Sigmoid colon (tissue), 7 donors: ENCODE results near the gene ADAMTS2. TPM values are rescaled to one million over a fixed set of nuclear protein-coding genes. Genes with fewer than 3 reads are reported as not detected.

Source experiments
- DNase-seq: peaks from one replicate; pipeline ENCODE4 v3.0.0-alpha.2; 2019
- H3K27ac ChIP-seq, 4 donors: fragments of 200-600 bp; sonication (generic); one replicate each; pipeline ENCODE4 v1.5.1; 2016 to 2019; ENCODE audit warnings: mild to moderate bottlenecking in 1 of 4
- H3K27me3 ChIP-seq, 3 donors: fragments of 200-600 bp; sonication (generic); one replicate each; pipeline ENCODE4 v1.5.1; 2019; ENCODE audit warnings: mild to moderate bottlenecking in 1 of 3
- H3K36me3 ChIP-seq, 4 donors: fragments of 200-600 bp; sonication (generic); one replicate each; pipeline ENCODE4 v1.5.1; 2016 to 2019
- H3K4me1 ChIP-seq, 4 donors: fragments of 200-600 bp; sonication (generic); one replicate each; pipeline ENCODE4 v1.5.1; 2017 to 2019
- H3K4me3 ChIP-seq, 4 donors: fragments of 200-600 bp; sonication (generic); one replicate each; pipeline ENCODE4 v1.5.1; 2017 to 2019; ENCODE audit warnings: mild to moderate bottlenecking in 2 of 4, moderate library complexity in 1 of 4
- H3K9me3 ChIP-seq, 4 donors: fragments of 200-600 bp in 3 of 4; sonication (generic) in 3 of 4; one replicate each; pipeline versions ENCODE4 v1.5.1 to v1.6.1; 2013 to 2019
- EP300 ChIP-seq, 4 donors: sonication (generic); formaldehyde crosslinking; IDR thresholded peaks; one replicate each; pipeline ENCODE4 v1.6.1; 2017; ENCODE audit warnings: antibody characterized with exemption in 4 of 4
- POLR2A ChIP-seq, 2 donors: fragments of 450-650 bp; IDR thresholded peaks; one replicate each; pipeline ENCODE4 v1.6.1; 2016; ENCODE audit warnings: antibody characterized with exemption in 2 of 2, mild to moderate bottlenecking in 2 of 2, moderate library complexity in 2 of 2
- POLR2AphosphoS5 ChIP-seq, 4 donors: sonication (generic); formaldehyde crosslinking; IDR thresholded peaks; one replicate each; pipeline ENCODE4 v1.6.1; 2017; ENCODE audit warnings: antibody characterized with exemption in 4 of 4
- WGBS, 2 donors: extraction: QIAGEN DNeasy Blood & Tissue Kit; methylation state at CpG; one replicate each; pipeline ENCODE4 v1.1.7; 2013; 5-methylcytosine and 5-hydroxymethylcytosine counted together
- intact Hi-C: fragments of 100-400 bp; cut with DNase I; formaldehyde crosslinking; loops from one replicate; pipeline ENCODE4 v1.15.1; 2023
- polyA plus RNA-seq, 3 donors: library from polyadenylated mRNA; stranded (reverse); fragments of 200-250 nt; gene quantifications; one replicate each; pipeline ENCODE4 v1.2.3, GENCODE V29; 2013
- total RNA-seq, 4 donors: library from RNA; depleted of rRNA; stranded (reverse); fragments of >200 nt; gene quantifications; one replicate each; pipeline ENCODE4 v1.1.0, GENCODE V29; 2016
- TF ChIP-seq, protein P1 (sequence below), 4 experiments: fragments of 450-650 bp in 3 of 4; fragments of 200-600 bp in 1 of 4; IDR thresholded peaks; one replicate each; pipeline ENCODE4 v1.5.1; 2016 to 2019; ENCODE audit warnings: antibody characterized with exemption in 4 of 4, mild to moderate bottlenecking in 3 of 4, moderate library complexity in 2 of 4
- donor health status: healthy with polysubstance abuse.
- donor health status: Bipolar disorder and iron deficiency.
- donor health status: healthy.

ADAMTS2 gene
- total and polyA plus RNA-seq, 7 donors = 0.69 to 33.2 (median 9.2) TPM

DNA sequence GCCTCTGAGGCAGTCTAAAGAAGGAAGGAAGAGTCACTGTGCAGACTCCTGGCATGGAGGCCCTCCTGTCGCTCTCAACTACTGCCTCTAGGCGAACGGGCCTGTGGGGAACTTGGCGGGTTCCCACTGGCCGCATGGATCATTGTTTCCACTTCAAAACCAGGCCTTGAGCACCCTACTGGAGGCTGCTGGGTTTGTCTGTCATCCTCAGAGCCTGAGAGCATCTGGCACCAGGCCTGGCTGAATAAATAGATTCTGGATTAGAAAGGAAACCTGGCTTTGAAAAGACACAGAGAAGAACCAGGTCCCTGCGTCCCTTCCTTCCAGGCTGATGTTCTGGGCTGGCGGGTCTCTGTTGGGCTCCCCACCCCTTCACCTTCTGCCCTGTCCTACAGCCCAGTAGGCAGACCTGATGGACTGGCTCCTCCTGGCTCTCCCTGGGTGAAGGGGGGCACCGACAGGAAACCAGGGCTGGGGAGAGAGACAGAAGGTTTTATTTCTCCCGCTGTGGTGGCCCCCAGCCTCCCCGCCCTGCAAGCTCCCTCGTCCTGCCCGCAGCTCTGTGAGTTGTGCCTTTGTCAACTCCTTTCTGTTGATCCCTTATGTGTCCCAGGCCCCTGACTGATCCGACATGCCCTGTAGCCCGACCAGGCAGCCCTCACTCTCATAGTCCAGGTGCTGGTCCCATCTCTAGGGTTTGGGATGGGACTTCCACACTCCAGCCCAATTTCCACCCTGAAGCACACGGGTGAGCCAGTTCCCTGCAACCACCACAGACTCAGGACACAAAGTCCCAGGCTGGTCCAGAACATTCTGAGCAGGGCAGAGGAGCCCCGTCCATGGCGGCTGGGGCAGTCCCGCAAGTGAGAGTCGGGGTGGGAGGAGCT, 50.1 kb downstream of the ADAMTS2 start:
- intact Hi-C loops = no loop called here
- peaks cover 0 to 25% (median 21%) of the 10 kb centered on the region in 4 donors for H3K4me1 ChIP-seq
- no peaks in the 10 kb centered on the region for H3K27me3 ChIP-seq
- peak; percentile 83 for DNase-seq
- H3K27ac ChIP-seq = peak overlapping the region in 3 of 4 donors; percentile 35 to 72 (median 65)
- WGBS, 2 donors = 75 to 78% methylated on average over 19 of the region's 19 CpGs
- no peaks in the 10 kb centered on the region for H3K36me3 ChIP-seq
- no peaks in the 10 kb centered on the region for H3K9me3 ChIP-seq
- H3K4me3 ChIP-seq = no peak overlapping the region
- TF ChIP-seq POLR2AphosphoS5 (IDR thresholded peaks at IDR 0.05) = peak in 3 of 4 donors; percentile 17 to 67 (median 31)
- TF ChIP-seq POLR2A (IDR thresholded peaks at IDR 0.05) = no peak
- TF ChIP-seq, protein P1, sequence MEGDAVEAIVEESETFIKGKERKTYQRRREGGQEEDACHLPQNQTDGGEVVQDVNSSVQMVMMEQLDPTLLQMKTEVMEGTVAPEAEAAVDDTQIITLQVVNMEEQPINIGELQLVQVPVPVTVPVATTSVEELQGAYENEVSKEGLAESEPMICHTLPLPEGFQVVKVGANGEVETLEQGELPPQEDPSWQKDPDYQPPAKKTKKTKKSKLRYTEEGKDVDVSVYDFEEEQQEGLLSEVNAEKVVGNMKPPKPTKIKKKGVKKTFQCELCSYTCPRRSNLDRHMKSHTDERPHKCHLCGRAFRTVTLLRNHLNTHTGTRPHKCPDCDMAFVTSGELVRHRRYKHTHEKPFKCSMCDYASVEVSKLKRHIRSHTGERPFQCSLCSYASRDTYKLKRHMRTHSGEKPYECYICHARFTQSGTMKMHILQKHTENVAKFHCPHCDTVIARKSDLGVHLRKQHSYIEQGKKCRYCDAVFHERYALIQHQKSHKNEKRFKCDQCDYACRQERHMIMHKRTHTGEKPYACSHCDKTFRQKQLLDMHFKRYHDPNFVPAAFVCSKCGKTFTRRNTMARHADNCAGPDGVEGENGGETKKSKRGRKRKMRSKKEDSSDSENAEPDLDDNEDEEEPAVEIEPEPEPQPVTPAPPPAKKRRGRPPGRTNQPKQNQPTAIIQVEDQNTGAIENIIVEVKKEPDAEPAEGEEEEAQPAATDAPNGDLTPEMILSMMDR (IDR thresholded peaks at IDR 0.05) = peak in 1 of 4 experiments; percentile 29
- peak in 1 of 4 donors; percentile 9 for TF ChIP-seq EP300 (IDR thresholded peaks at IDR 0.05)

DNA sequence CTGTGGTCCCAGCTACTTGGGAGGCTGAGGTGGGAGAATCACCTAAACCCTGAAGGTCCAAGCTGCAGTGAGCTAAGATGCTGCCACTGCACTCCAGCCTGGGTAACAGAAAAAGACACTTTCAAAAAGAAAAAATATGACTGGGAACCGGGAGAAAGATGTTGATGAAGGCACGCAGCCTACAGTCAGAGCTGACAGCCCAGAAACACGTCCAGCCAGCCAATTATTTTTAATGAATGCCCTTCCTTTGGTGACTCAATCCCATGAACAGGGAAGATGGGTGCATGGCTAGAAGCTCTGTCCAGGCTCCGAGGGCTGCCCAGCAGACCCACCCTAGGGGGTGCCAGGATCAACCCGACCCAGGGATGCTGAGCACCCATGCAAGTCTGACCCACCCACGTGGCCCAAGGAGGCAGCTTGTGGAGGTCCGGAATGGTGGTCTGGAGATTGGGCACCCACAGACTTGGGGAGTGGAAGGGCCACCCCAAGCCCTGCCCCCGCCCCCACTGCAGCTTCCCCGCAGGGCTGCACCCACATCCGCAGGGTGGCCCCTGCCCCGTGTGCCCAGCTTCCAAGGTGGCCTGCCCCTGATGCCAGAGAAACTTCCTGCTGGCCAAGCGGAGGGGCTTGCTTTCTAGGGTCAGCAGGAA, 51.0 kb downstream of the ADAMTS2 start:
- Histone ChIP-seq H3K27ac (peak overlapping the region in 3 of 4 donors; percentile 35 to 72 (median 65)), H3K4me1 (peaks cover 0 to 23% (median 19%) of the 10 kb centered on the region in 4 donors), H3K27me3 (no peaks in the 10 kb centered on the region), H3K4me3 (no peak overlapping the region), H3K36me3 (no peaks in the 10 kb centered on the region), H3K9me3 (no peaks in the 10 kb centered on the region)
- 83 to 90% methylated on average over 12 of the region's 12 CpGs for WGBS, 2 donors
- DNase-seq = peak; percentile 48
- TF ChIP-seq POLR2AphosphoS5 (IDR thresholded peaks at IDR 0.05) (no peak), EP300 (IDR thresholded peaks at IDR 0.05) (no peak), POLR2A (IDR thresholded peaks at IDR 0.05) (no peak)
- TF ChIP-seq, protein P1 (IDR thresholded peaks at IDR 0.05) = no peak
- intact Hi-C loops = no loop called here

DNA sequence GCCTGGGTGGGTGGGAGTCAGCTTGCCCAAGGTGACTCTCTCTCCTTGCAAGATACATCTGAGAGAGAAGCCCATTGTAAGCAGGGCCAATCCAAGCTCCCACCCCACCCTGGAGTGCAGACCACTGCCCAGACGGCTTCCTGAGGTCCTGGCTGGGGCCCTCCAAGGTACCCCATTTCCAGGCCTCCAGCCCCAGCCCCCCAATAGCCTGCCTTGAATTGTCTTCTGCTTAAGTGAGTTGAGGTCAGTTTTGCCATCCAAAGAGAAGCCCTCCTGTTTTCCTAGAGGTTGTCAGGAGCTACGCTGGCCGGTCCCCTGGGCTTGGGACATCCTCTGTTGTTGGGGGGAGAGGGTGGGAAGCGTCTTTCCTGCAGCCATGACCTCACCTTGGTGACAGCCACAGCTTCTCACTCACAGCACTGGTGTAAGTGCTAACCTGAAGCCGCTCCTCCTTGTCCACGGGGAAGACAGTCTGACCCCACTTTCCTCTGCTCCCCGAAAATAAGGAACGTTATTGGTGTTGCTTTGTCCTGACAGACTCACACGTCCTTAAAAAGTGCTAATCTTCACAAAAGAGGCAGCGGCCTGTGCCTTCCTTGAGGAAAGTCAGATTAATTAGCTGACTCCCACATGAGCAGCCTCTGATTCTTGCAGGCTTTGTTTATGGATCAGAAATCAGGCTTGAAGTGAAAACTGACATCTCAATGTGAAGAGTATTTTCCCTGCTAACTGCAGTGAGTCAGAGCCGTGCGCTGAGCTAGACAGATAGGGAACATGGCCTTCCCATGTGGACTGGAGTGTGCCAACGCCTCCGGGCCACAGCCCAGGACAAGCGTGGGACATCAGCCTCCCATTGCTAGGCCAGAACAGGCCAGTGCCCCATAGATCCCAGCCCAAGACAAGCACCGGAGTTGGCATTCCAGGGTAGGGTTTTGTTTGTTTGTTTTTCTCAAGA, 52.3 kb downstream of the ADAMTS2 start:
- no peak for TF ChIP-seq POLR2A (IDR thresholded peaks at IDR 0.05)
- TF ChIP-seq POLR2AphosphoS5 (IDR thresholded peaks at IDR 0.05) = no peak
- TF ChIP-seq, protein P1 (IDR thresholded peaks at IDR 0.05) = no peak
- TF ChIP-seq EP300 (IDR thresholded peaks at IDR 0.05) = no peak
- Histone ChIP-seq H3K4me3 (no peak overlapping the region), H3K27me3 (no peaks in the 10 kb centered on the region), H3K27ac (no peak overlapping the region), H3K36me3 (no peaks in the 10 kb centered on the region), H3K9me3 (no peaks in the 10 kb centered on the region), H3K4me1 (peaks cover 0 to 31% (median 27%) of the 10 kb centered on the region in 4 donors)
- intact Hi-C loops = no loop called here
- peak; percentile 50 for DNase-seq
- 75 to 86% methylated on average over 16 of the region's 16 CpGs for WGBS, 2 donors

DNA sequence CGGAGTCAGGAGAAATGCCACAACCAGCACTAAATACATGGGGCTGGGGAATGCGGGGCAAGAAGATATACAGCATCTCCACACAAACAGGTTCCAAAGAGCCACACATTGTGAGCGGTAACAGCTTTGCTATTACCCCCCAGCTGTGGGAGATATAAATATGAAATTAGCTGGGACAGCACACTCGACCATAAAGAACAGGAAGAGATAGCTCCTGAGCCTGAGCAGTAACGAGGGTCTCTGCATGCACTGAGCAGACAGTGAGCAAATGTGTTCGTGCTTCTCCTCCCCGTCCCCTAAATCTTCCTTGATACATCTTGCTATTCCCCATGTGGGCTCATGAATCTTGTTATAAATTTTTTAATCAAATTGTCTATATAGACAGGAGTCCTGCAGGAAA, 53.1 kb downstream of the ADAMTS2 start:
- peaks cover 0 to 39% (median 35%) of the 10 kb centered on the region in 4 donors for H3K4me1 ChIP-seq
- intact Hi-C loops = no loop called here
- no peaks in the 10 kb centered on the region for H3K27me3 ChIP-seq
- no peak overlapping the region for H3K4me3 ChIP-seq
- H3K27ac ChIP-seq = no peak overlapping the region
- TF ChIP-seq POLR2AphosphoS5 (IDR thresholded peaks at IDR 0.05) (no peak), EP300 (IDR thresholded peaks at IDR 0.05) (no peak), POLR2A (IDR thresholded peaks at IDR 0.05) (no peak)
- TF ChIP-seq, protein P1 (IDR thresholded peaks at IDR 0.05) = no peak
- WGBS, 2 donors = 80 to 86% methylated on average over 7 of the region's 7 CpGs
- DNase-seq = no peak
- no peaks in the 10 kb centered on the region for H3K36me3 ChIP-seq
- no peaks in the 10 kb centered on the region for H3K9me3 ChIP-seq
